ELF-1 (cell line): Measurements from ENCODE around the gene RPL10A.
A peak's percentile ranks its signal among the peaks of the same experiment; 100 is the strongest.
"Not testable (repeated sequence)": the region's sequence is repeated elsewhere in the genome, so short reads cannot be mapped to it uniquely, and the experiment has no call there.

Source experiments
- DNase-seq: peaks from one replicate; pipeline ENCODE4 v3.0.0-alpha.2; 2016; ENCODE audit warnings: low read depth, low spot score

The RPL10A gene

GRCh38 chr6:35510916-35511561 is 42.8 kb downstream of the RPL10A start:
- no peak for DNase-seq

- DNase-seq = no peak
These were observed 43.4 kb downstream of the RPL10A start for GRCh38 chr6:35511562-35511941.

GRCh38 chr6:35512006-35512405 is 43.8 kb downstream of the RPL10A start:
- no peak for DNase-seq

GRCh38 chr6:35512740-35513139 is 44.5 kb downstream of the RPL10A start, which contains the start of gene TULP1:
TSS of gene TULP1 (minus strand) at chr6:35512896. CDS start at chr6:35512858, 38 bp downstream.
- no peak for DNase-seq

GRCh38 chr6:35514587-35514986 is 46.4 kb downstream of the RPL10A start:
- DNase-seq = no peak

GRCh38 chr6:35515939-35516338 is 47.7 kb downstream of the RPL10A start:
- DNase-seq = not testable (repeated sequence)

GRCh38 chr6:35516712-35517111 is 48.5 kb downstream of the RPL10A start:
- DNase-seq = no peak

GRCh38 chr6:35517978-35518377 is 49.8 kb downstream of the RPL10A start:
- not testable (repeated sequence) for DNase-seq

- DNase-seq = peak; percentile 37
These were observed 50.5 kb downstream of the RPL10A start for GRCh38 chr6:35518566-35519312.

- peak; percentile 81 for DNase-seq
These were observed 51.3 kb downstream of the RPL10A start for GRCh38 chr6:35519313-35520015.
